Endodermal cell (in vitro differentiated cells): ENCODE measurements around the gene PPP1R12A. TPM values are rescaled to one million over a fixed set of nuclear protein-coding genes. Genes with fewer than 3 reads are reported as not detected.
A peak's percentile ranks its signal among the peaks of the same experiment; 100 is the strongest.

Experiments used
- DNase-seq: peaks from one replicate; pipeline ENCODE4 v3.0.0-alpha.2; 2017
- H3K27ac ChIP-seq: 2 replicates; pipeline ENCODE4 v1.5.1; 2013; ENCODE audit warnings: mild to moderate bottlenecking, low read depth, low read length, moderate library complexity
- H3K27me3 ChIP-seq: 2 replicates; pipeline ENCODE4 v1.6.1; 2013; ENCODE audit warnings: mild to moderate bottlenecking, low read length, moderate library complexity; ENCODE audit not compliant: insufficient read depth, control insufficient read depth, poor library complexity, severe bottlenecking
- H3K36me3 ChIP-seq: 2 replicates; pipeline ENCODE4 v1.7.0; 2013; ENCODE audit warnings: mild to moderate bottlenecking, low read length, moderate library complexity; ENCODE audit not compliant: control insufficient read depth, insufficient read depth
- H3K4me1 ChIP-seq: one replicate; pipeline ENCODE4 v1.7.0; 2013; ENCODE audit warnings: low read length; ENCODE audit not compliant: control insufficient read depth, insufficient read depth
- H3K4me3 ChIP-seq: 2 replicates; pipeline ENCODE4 v1.5.1; 2013; ENCODE audit warnings: mild to moderate bottlenecking, low read length, moderate library complexity
- H3K9ac ChIP-seq: 2 replicates; pipeline ENCODE4 v1.6.1; 2013; ENCODE audit warnings: mild to moderate bottlenecking, low read length, moderate library complexity; ENCODE audit not compliant: poor library complexity, severe bottlenecking; ENCODE audit errors: extremely low read depth
- H3K9me3 ChIP-seq: 2 replicates; pipeline ENCODE4 v1.6.1; 2013; ENCODE audit warnings: mild to moderate bottlenecking, low read length, moderate library complexity; ENCODE audit not compliant: control insufficient read depth
- H3K27ac Mint-ChIP-seq: 2 replicates; pipeline ENCODE4 v1.8.0; 2020; ENCODE audit warnings: mixed read lengths
- H3K27me3 Mint-ChIP-seq: 2 replicates; pipeline ENCODE4 v1.8.0; 2021; ENCODE audit warnings: mild to moderate bottlenecking, mixed read lengths; ENCODE audit not compliant: insufficient read depth
- H3K36me3 Mint-ChIP-seq: 2 replicates; pipeline ENCODE4 v1.8.0; 2020; ENCODE audit warnings: low read depth, mixed read lengths
- H3K4me1 Mint-ChIP-seq: 2 replicates; pipeline ENCODE4 v1.8.0; 2020; ENCODE audit warnings: mixed read lengths
- H3K4me3 Mint-ChIP-seq: 2 replicates; pipeline ENCODE4 v1.8.0; 2020; ENCODE audit warnings: mild to moderate bottlenecking, moderate library complexity, mixed read lengths
- H3K9me3 Mint-ChIP-seq: 2 replicates; pipeline ENCODE4 v1.8.0; 2020; ENCODE audit warnings: mild to moderate bottlenecking, mixed read lengths
- WGBS, 2 experiments: methylation state at CpG; one replicate each; pipeline versions ENCODE4 v1.1.5 to v1.1.7; 2013; ENCODE audit warnings: missing lambda C conversion rate in 2 of 2, mixed read lengths in 1 of 2; ENCODE audit not compliant: insufficient coverage in 1 of 2, insufficient read length in 1 of 2; 5-methylcytosine and 5-hydroxymethylcytosine counted together
- total RNA-seq, 2 donors: library from RNA; stranded (reverse); fragmentation: NEBNext Ultra II Directional in 1 of 2; extraction: Animal tissue kit (Norgen Biotek cat#: 25700) in 1 of 2; gene quantifications; 2 replicates in 1 of 2; 3 replicates in 1 of 2; pipeline ENCODE4 v1.2.1, GENCODE V29; 2021
- TF ChIP-seq, protein P1 (sequence below): fragments of 200-600 bp; sonication (generic); conservative IDR thresholded peaks from 2 replicates; pipeline ENCODE4 v1.5.0; 2021; ENCODE audit warnings: antibody characterized with exemption, mild to moderate bottlenecking

PPP1R12A gene
- total RNA-seq, 2 donors from 2014 or later = 80.0 to 94.7 TPM

DNA sequence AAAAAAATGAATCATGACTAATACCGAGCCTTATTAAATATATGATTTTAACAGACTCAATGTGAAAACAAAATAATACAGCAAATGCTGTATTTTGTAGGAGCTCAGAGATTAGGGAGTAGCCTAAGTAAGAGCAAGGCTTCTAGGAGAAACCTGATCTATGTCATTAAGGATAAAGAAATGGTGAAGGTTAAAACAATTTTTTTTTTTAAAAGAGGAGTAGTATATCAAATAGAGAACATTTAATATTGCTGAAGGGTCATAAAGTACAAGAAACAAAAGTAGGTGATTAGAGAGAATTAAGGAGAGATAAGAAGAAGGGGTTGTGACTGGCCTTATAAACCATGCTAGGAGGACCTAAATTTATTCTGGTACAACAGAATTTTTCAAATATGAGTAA, 39.1 kb downstream of the PPP1R12A start:
- H3K27ac ChIP-seq = no peak overlapping the region
- Mint-ChIP-seq H3K4me3 (no peak overlapping the region), H3K4me1 (peaks cover 11% of the 10 kb centered on the region), H3K27ac (no peak overlapping the region), H3K36me3 (peaks cover 7% of the 10 kb centered on the region), H3K9me3 (no peaks in the 10 kb centered on the region), H3K27me3 (no peaks in the 10 kb centered on the region)
- no CpG with 5 or more reads among the region's 1 CpG for WGBS, 2 experiments
- no peaks in the 10 kb centered on the region for H3K9me3 ChIP-seq
- H3K9ac ChIP-seq = no peak overlapping the region
- H3K4me3 ChIP-seq = no peak overlapping the region
- no peaks in the 10 kb centered on the region for H3K27me3 ChIP-seq
- peaks cover 21% of the 10 kb centered on the region for H3K36me3 ChIP-seq
- TF ChIP-seq, protein P1, sequence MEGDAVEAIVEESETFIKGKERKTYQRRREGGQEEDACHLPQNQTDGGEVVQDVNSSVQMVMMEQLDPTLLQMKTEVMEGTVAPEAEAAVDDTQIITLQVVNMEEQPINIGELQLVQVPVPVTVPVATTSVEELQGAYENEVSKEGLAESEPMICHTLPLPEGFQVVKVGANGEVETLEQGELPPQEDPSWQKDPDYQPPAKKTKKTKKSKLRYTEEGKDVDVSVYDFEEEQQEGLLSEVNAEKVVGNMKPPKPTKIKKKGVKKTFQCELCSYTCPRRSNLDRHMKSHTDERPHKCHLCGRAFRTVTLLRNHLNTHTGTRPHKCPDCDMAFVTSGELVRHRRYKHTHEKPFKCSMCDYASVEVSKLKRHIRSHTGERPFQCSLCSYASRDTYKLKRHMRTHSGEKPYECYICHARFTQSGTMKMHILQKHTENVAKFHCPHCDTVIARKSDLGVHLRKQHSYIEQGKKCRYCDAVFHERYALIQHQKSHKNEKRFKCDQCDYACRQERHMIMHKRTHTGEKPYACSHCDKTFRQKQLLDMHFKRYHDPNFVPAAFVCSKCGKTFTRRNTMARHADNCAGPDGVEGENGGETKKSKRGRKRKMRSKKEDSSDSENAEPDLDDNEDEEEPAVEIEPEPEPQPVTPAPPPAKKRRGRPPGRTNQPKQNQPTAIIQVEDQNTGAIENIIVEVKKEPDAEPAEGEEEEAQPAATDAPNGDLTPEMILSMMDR = no peak
- H3K4me1 ChIP-seq = no peaks in the 10 kb centered on the region
- no peak for DNase-seq

DNA sequence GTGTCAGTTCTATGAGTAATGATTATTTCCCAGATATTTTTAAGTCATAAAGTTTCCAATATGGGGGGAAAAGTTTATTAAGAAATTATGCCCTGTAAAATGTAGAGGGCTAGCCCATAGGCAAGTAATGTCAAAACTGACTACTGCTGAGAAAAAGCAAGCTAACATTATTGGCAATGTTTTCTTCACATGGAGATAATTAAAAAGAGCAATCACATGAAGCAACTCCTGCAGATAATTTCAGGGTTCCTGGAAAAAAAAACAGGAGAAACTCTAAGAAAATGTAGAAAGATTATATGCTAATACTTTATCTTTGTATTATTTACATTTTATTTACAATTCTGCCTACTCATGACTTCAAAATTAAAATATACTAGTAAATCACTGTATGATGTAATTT, 39.8 kb downstream of the PPP1R12A start:
- no peaks in the 10 kb centered on the region for H3K9me3 Mint-ChIP-seq
- DNase-seq = no peak
- Histone ChIP-seq H3K9me3 (no peaks in the 10 kb centered on the region), H3K9ac (no peak overlapping the region), H3K36me3 (peaks cover 21% of the 10 kb centered on the region), H3K4me1 (no peaks in the 10 kb centered on the region), H3K27me3 (no peaks in the 10 kb centered on the region), H3K27ac (no peak overlapping the region), H3K4me3 (no peak overlapping the region)
- H3K4me1 Mint-ChIP-seq = peaks cover 11% of the 10 kb centered on the region
- H3K27me3 Mint-ChIP-seq = no peaks in the 10 kb centered on the region
- H3K27ac Mint-ChIP-seq = no peak overlapping the region
- H3K36me3 Mint-ChIP-seq = peaks cover 7% of the 10 kb centered on the region
- H3K4me3 Mint-ChIP-seq = no peak overlapping the region
- TF ChIP-seq, protein P1 = no peak

- H3K4me3 ChIP-seq = no peak overlapping the region
- no peaks in the 10 kb centered on the region for H3K27me3 ChIP-seq
- H3K36me3 ChIP-seq = peaks cover 21% of the 10 kb centered on the region
- H3K27me3 Mint-ChIP-seq = no peaks in the 10 kb centered on the region
- no peak for DNase-seq
- H3K4me1 ChIP-seq = no peaks in the 10 kb centered on the region
- no peak overlapping the region for H3K4me3 Mint-ChIP-seq
- 94 to 100% methylated on average over 1 to 2 of the region's 2 CpGs for WGBS, 2 experiments
- H3K36me3 Mint-ChIP-seq = peaks cover 5% of the 10 kb centered on the region
- peaks cover 23% of the 10 kb centered on the region for H3K4me1 Mint-ChIP-seq
- TF ChIP-seq, protein P1 = no peak
- no peaks in the 10 kb centered on the region for H3K9me3 Mint-ChIP-seq
- H3K9me3 ChIP-seq = no peaks in the 10 kb centered on the region
- H3K9ac ChIP-seq = no peak overlapping the region
- peak overlapping the region; percentile 33 for H3K27ac Mint-ChIP-seq
- no peak overlapping the region for H3K27ac ChIP-seq
Measured at GRCh38 chr12:79891506-79892162, 43.3 kb downstream of the PPP1R12A start.
